CD4-positive, alpha-beta T cell treated with Interleukin-17A for 1 hour (primary cell): ENCODE data around the gene PRIM2.
"Not testable (repeated sequence)": the region's sequence is repeated elsewhere in the genome, so short reads cannot be mapped to it uniquely, and the experiment has no call there.

Experiments
- DNase-seq: peaks from one replicate; pipeline ENCODE4 v3.0.0-alpha.2; 2020

The PRIM2 gene

DNA sequence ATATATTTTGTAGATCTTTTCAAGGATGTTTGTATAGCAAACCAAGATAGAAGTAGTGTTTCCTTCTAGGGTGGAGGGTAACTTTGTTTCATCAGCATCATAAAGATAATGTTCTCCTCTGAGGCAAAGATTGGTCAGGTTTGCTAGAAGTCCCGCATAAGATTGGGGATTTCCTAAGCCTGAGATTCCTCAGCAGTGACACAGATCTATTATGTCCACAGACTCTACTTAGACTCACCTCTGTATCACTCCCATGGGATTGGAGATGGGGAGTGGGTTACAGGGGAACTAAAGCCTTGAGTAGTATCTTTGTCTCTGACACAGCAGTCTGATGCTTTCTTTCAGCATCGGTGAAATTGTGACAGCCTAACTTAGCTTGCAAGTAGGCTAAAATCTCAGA lies 341.1 kb downstream of the PRIM2 start:
- not testable (repeated sequence) for DNase-seq

DNA sequence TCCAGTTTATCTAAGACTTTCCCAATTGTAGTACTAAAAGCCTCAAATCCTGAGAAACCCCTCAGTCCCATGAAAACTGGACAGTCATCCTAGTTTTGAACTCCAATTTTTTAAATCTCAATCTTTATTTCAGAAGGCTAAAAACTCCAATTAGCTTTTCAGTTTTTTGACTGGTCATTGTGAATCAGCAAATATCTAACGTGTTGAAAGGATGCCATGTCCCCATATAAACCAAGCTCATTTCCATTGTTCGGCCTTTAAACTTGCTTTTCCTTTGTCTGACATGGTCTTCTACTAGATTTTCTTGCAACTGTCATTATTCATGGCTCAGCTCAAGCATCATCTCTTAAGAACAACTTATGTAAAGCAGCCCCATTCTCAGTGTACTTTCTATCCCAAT lies 342.4 kb downstream of the PRIM2 start:
- not testable (repeated sequence) for DNase-seq

DNA sequence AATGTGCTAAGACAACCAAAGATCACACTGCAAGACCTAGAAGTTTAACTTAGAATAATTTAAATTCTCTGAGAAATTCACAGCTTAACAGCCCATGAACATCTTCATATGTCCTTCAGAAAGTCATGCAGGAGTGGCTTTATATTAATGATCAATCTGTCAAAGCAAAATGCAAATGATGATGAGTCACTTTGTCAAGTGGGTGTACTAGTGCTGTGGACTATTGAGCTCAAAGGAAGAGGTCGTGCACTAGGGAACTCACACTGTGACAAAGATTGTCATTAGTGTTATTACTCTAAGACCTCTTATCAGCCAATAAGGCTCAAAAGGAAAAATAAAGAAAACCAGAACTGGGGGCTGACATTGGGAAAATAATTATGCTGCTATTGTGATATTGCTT lies 343.5 kb downstream of the PRIM2 start:
- DNase-seq: not testable (repeated sequence)

DNA sequence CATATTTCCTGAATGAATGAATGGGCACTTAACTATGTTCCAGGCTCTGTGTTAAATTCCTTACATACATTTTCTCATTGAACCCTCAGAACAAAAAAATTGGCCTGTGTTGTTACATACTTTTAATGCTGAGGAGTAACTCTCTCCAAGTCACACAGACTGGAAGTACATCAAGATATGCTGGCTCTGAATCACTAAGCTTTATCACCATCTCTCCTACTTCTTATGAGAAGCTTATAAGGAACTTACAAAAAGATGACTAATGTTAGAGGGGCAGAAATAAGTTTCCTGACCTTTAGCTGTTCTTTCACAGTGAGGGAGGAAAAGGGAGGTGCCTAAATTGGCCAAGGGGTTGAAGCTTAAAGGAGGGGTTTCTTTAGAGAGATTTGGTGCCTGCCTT lies 350.7 kb downstream of the PRIM2 start:
- DNase-seq: not testable (repeated sequence)

DNA sequence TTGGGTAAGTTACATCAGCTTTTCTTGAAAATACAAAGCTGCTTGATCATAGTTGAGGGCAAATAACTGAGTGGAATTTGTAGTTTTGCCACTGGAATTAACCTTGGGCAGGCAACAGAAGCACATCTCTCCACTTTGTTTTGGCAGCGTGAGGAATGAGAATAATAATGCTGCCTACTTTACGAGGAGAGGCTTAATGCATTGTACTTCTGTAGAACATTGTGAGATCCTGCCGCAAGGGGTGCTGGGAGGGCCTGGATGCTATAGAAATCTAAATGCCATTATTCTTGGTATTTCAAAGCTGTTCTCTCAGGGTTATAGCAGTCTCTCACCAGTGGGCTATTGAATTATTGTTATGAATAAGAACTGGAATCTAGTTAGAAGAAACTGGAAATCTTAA lies 353.8 kb downstream of the PRIM2 start:
- not testable (repeated sequence) for DNase-seq

DNA sequence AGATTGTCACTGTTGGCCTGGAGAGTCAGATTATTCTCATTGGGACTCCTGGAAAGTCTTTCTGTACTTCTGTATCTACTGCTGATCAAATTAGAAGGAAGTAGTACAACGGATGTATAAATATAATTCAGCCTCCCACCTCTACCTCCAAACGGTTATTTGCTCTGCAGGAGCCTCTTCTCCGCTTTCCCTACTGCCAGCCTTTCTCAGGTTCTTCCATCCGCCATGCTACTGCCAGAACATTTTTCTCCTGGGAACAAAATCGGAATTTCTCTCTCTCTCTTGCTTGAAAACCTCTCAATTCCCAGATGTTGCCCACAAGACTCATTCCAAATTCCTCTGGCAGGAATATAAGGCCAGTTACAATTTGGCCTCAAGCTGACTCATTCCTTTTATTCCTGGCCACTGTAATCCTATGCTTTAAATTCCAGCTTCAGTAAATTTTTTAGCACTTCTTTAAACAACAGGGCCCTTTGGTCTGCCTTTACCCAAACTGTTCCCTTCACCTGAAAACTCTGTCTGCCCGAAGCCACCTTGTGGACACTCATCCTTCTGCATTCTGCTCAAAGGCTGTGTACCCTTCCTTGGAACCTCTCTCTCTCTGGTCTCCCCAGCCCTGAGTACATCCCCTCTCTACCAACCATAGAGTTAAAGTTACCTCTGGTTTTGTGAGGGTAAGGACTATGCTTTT lies 354.7 kb downstream of the PRIM2 start:
- DNase-seq: peak; percentile 1

DNA sequence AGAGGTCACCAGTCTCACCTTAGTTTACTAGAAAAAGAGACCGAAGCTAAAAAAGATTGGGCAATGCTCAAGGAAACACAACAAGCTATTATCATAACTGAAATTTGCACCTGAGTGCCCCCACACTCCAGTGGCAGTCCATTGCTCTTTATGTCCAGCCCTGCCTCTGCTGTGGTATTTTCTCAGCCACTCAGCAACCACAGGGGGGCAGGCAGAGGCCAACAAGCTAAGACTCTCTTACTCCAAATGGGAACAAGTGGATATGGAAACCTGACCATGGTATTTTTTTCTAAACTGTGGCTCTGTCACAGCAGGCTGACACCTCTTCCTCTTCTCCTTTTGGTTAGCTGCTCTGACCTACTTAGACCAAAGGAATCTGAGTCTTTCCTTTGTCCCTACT lies 355.9 kb downstream of the PRIM2 start:
- DNase-seq: not testable (repeated sequence)

DNA sequence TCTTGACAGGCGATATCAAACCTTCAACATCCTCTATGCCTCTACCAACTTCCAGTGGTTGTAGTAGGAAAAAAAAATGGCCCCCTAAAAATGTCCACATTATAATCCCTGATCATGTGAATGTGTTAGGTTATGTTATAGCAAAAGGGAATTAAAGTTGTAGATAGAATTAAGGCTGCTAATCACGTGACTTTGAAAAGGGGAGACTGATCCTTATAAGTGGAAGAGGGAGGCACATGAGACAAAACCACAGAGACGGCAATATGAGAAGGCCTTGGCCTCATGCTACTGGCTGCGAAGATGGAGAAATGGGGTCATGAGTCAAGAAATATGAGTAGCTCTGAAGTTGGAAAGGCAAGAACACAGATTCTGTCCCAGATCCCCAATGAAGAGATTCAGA lies 358.0 kb downstream of the PRIM2 start:
- not testable (repeated sequence) for DNase-seq

DNA sequence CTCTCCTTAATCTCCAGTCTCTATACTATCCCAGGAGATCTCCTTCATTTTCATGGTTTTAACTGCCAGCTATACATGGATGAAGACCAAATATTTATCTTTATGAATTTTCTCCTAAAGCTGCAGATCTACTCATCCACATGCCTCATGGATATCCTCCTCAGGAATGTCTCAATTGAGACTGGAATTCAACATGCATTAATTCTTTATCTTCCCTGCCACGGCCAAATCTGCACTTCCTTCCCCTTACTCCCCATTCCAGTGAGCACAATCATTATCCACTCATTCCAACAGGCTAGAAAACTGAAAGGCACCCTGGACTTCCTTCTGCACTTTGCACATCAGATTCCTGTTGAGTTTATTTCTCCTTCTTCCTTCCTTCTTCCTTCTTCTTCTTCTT lies 379.0 kb downstream of the PRIM2 start:
- DNase-seq: not testable (repeated sequence)
